ENCODE results near the gene PRDM16. TPM values are rescaled to one million over a fixed set of nuclear protein-coding genes. Genes with fewer than 3 reads are reported as not detected.

The PRDM16 gene
- total RNA-seq, 1 experiment from 2014 or later: 6.1 TPM

- H3K9me3 ChIP-seq (ENCODE audit: control insufficient read depth in 1 of 2, insufficient read depth in 1 of 2, low read depth in 1 of 2, low read length in 2 of 2): no peaks in the 10 kb centered on the region
- H3K27ac ChIP-seq (ENCODE audit: low read depth, low read length): no peak overlapping the region
- peaks cover 15% of the 10 kb centered on the region; the same call in 1 of the 2 replicates for H3K27me3 ChIP-seq (ENCODE audit: insufficient read depth, low read length)
- no peak overlapping the region for H3K4me3 ChIP-seq (replicated peaks in 1 of 2; ENCODE audit: low read depth in 1 of 2, low read length in 2 of 2)
- H3K36me3 ChIP-seq (ENCODE audit: control insufficient read depth in 1 of 2, insufficient read depth in 2 of 2, low read length in 2 of 2): no peaks in the 10 kb centered on the region
- DNase-seq (ENCODE audit: low read depth, low spot score) (no peak), ATAC-seq (no peak)
- H2AFZ ChIP-seq (ENCODE audit: low read depth, low read length, poor library complexity, severe bottlenecking): no peak overlapping the region
- TF ChIP-seq SP1 (IDR thresholded peaks at IDR 0.05; ENCODE audit: low read depth) (no peak), CEBPB (IDR thresholded peaks at IDR 0.05; ENCODE audit: low read depth) (no peak), EZH2phosphoT487 (IDR thresholded peaks at IDR 0.05; ENCODE audit: borderline replicate concordance) (no peak), CBX3 (IDR thresholded peaks at IDR 0.05; ENCODE audit: low read depth) (no peak), JUND (IDR thresholded peaks at IDR 0.05) (no peak), EGR1 (IDR thresholded peaks at IDR 0.05; ENCODE audit: low read depth) (no peak), POLR2A (IDR thresholded peaks at IDR 0.05; ENCODE audit: borderline replicate concordance, extremely low read depth, insufficient read depth, insufficient read length) (no peak), RAD21 (IDR thresholded peaks at IDR 0.05; ENCODE audit: low read depth) (no peak), ELF1 (IDR thresholded peaks at IDR 0.05; ENCODE audit: borderline replicate concordance, low read depth) (no peak)
- no peak overlapping the region for H3K9ac ChIP-seq (ENCODE audit: low read length)
- BruUV-seq (replicated peaks): no TSS peak
- H3K4me1 ChIP-seq (ENCODE audit: control insufficient read depth in 1 of 2, insufficient read depth in 2 of 2, low read length in 2 of 2): no peaks in the 10 kb centered on the region
- H3K79me2 ChIP-seq (ENCODE audit: insufficient read depth, low read length): no peaks in the 10 kb centered on the region
- ChIA-PET CTCF (no interaction called here), RAD21 (ENCODE audit: low non-redundant PET in 1 of 2, low total read pairs in 2 of 2, uncharacterized antibody in 2 of 2, unreplicated experiment in 2 of 2) (no interaction called here), POLR2A (no interaction called here)
- no peaks in the 10 kb centered on the region for H4K20me1 ChIP-seq (ENCODE audit: insufficient read depth)
- intact Hi-C loops (cut with micrococcal nuclease): no loop called here
- no peak overlapping the region for H3K4me2 ChIP-seq (ENCODE audit: low read length)
- H3K9me2 ChIP-seq (ENCODE audit: insufficient read depth): no peaks in the 10 kb centered on the region
Measured at GRCh38 chr1:3033040-3033789, 35.8 kb upstream of the PRDM16 start.

GRCh38 chr1:3033790-3034090, 35.3 kb upstream of the PRDM16 start:
- no peaks in the 10 kb centered on the region for H3K9me2 ChIP-seq (ENCODE audit: insufficient read depth)
- no peaks in the 10 kb centered on the region for H4K20me1 ChIP-seq (ENCODE audit: insufficient read depth)
- ATAC-seq (no peak), DNase-seq (ENCODE audit: low read depth, low spot score) (no peak)
- H3K4me3 ChIP-seq (replicated peaks in 1 of 2; ENCODE audit: low read depth in 1 of 2, low read length in 2 of 2): no peak overlapping the region
- TF ChIP-seq TCF7L2 (IDR thresholded peaks at IDR 0.05; ENCODE audit: borderline replicate concordance, extremely low read depth, insufficient read depth, insufficient read length) (no peak), RAD21 (IDR thresholded peaks at IDR 0.05; ENCODE audit: low read depth) (no peak)
- H3K9me3 ChIP-seq (ENCODE audit: control insufficient read depth in 1 of 2, insufficient read depth in 1 of 2, low read depth in 1 of 2, low read length in 2 of 2): no peaks in the 10 kb centered on the region
- ChIA-PET RAD21 (ENCODE audit: low non-redundant PET in 1 of 2, low total read pairs in 2 of 2, uncharacterized antibody in 2 of 2, unreplicated experiment in 2 of 2) (no interaction called here), CTCF (no interaction called here), POLR2A (no interaction called here)
- no TSS peak for BruUV-seq (replicated peaks)
- H3K4me2 ChIP-seq (ENCODE audit: low read length): no peak overlapping the region
- no peaks in the 10 kb centered on the region for H3K36me3 ChIP-seq (ENCODE audit: control insufficient read depth in 1 of 2, insufficient read depth in 2 of 2, low read length in 2 of 2)
- intact Hi-C loops (cut with micrococcal nuclease): no loop called here
- peaks cover 15% of the 10 kb centered on the region; the same call in 1 of the 2 replicates for H3K27me3 ChIP-seq (ENCODE audit: insufficient read depth, low read length)
- H2AFZ ChIP-seq (ENCODE audit: low read depth, low read length, poor library complexity, severe bottlenecking): no peak overlapping the region
- H3K9ac ChIP-seq (ENCODE audit: low read length): no peak overlapping the region
- H3K4me1 ChIP-seq (ENCODE audit: control insufficient read depth in 1 of 2, insufficient read depth in 2 of 2, low read length in 2 of 2): no peaks in the 10 kb centered on the region
- H3K79me2 ChIP-seq (ENCODE audit: insufficient read depth, low read length): no peaks in the 10 kb centered on the region
- no peak overlapping the region for H3K27ac ChIP-seq (ENCODE audit: low read depth, low read length)
